ENCODE data around the gene MTLN. TPM values are rescaled to one million over a fixed set of nuclear protein-coding genes. Genes with fewer than 3 reads are reported as not detected.
A peak's percentile ranks its signal among the peaks of the same experiment; 100 is the strongest.
"Not testable (repeated sequence)": the region's sequence is repeated elsewhere in the genome, so short reads cannot be mapped to it uniquely, and the experiment has no call there.

The MTLN gene
- total RNA-seq, 4 donors from 2014 or later = 28.3 to 96.5 (median 51.6) TPM

GRCh38 chr2:110220190-110220564 is 7.8 kb upstream of the MTLN start:
- DNase-seq (ENCODE audit: low spot score in 2 of 2) = no peak
- Histone ChIP-seq H3K4me3 (no peak overlapping the region), H3K27me3 (peaks cover 7% of the 10 kb centered on the region), H3K4me1 (peaks cover 3% of the 10 kb centered on the region), H3K27ac (peak overlapping the region; percentile 15), H3K9me3 (no peaks in the 10 kb centered on the region), H3K36me3 (no peaks in the 10 kb centered on the region)
- TF ChIP-seq EP300 (IDR thresholded peaks at IDR 0.05) (no peak), CTCF (IDR thresholded peaks at IDR 0.05) (no peak), POLR2A (IDR thresholded peaks at IDR 0.05) (no peak), POLR2AphosphoS5 (IDR thresholded peaks at IDR 0.05) (no peak)
- 79% methylated on average over 2 of the region's 2 CpGs for WGBS

- H3K4me3 ChIP-seq = no peak overlapping the region
- DNase-seq (ENCODE audit: low spot score in 2 of 2) = no peak
- peak overlapping the region; percentile 15 for H3K27ac ChIP-seq
- H3K4me1 ChIP-seq = peaks cover 3% of the 10 kb centered on the region
- TF ChIP-seq CTCF (IDR thresholded peaks at IDR 0.05) (no peak), EP300 (IDR thresholded peaks at IDR 0.05) (no peak), POLR2AphosphoS5 (IDR thresholded peaks at IDR 0.05) (no peak), POLR2A (IDR thresholded peaks at IDR 0.05) (no peak)
- H3K27me3 ChIP-seq = peaks cover 5% of the 10 kb centered on the region
- WGBS = 12% methylated on average over 1 of the region's 1 CpG
- H3K36me3 ChIP-seq = no peaks in the 10 kb centered on the region
- no peaks in the 10 kb centered on the region for H3K9me3 ChIP-seq
These were observed 7.3 kb upstream of the MTLN start for GRCh38 chr2:110219496-110220189.

GRCh38 chr2:110218889-110219288 is 6.5 kb upstream of the MTLN start:
- WGBS = 82% methylated on average over 7 of the region's 7 CpGs
- not testable (repeated sequence) for H3K36me3 ChIP-seq; H3K27ac ChIP-seq; H3K27me3 ChIP-seq; H3K4me1 ChIP-seq; DNase-seq (ENCODE audit: low spot score in 2 of 2); H3K9me3 ChIP-seq; H3K4me3 ChIP-seq

- Histone ChIP-seq H3K4me3 (no peak overlapping the region), H3K9me3 (no peaks in the 10 kb centered on the region), H3K4me1 (peaks cover 6% of the 10 kb centered on the region), H3K27me3 (no peaks in the 10 kb centered on the region), H3K27ac (no peak overlapping the region), H3K36me3 (no peaks in the 10 kb centered on the region)
- DNase-seq (ENCODE audit: low spot score in 2 of 2) = no peak
- no peak for TF ChIP-seq CTCF (IDR thresholded peaks at IDR 0.05)
- TF ChIP-seq POLR2AphosphoS5 (IDR thresholded peaks at IDR 0.05) = no peak
- TF ChIP-seq POLR2A (IDR thresholded peaks at IDR 0.05) = no peak
- no peak for TF ChIP-seq EP300 (IDR thresholded peaks at IDR 0.05)
These were observed 4.5 kb upstream of the MTLN start for GRCh38 chr2:110216803-110217202.

- peaks cover 11% of the 10 kb centered on the region for H3K4me1 ChIP-seq
- no peaks in the 10 kb centered on the region for H3K36me3 ChIP-seq
- no peak overlapping the region for H3K4me3 ChIP-seq
- H3K27ac ChIP-seq = no peak overlapping the region
- no peak for TF ChIP-seq POLR2AphosphoS5 (IDR thresholded peaks at IDR 0.05)
- no peak for TF ChIP-seq EP300 (IDR thresholded peaks at IDR 0.05)
- TF ChIP-seq POLR2A (IDR thresholded peaks at IDR 0.05) = no peak
- TF ChIP-seq CTCF (IDR thresholded peaks at IDR 0.05) = no peak
- 58% methylated on average over 3 of the region's 3 CpGs for WGBS
- no peak for DNase-seq (ENCODE audit: low spot score in 2 of 2)
- no peaks in the 10 kb centered on the region for H3K27me3 ChIP-seq
- H3K9me3 ChIP-seq = no peaks in the 10 kb centered on the region
These were observed 3.9 kb upstream of the MTLN start for GRCh38 chr2:110216199-110216598.
